Activated CD8-positive, alpha-beta memory T cell treated with anti-CD3 and anti-CD28 coated beads, Interleukin-2, amount 50 U/mL, for 1 hour (primary cell): Measurements from ENCODE around the gene S100A16.
A peak's percentile ranks its signal among the peaks of the same experiment; 100 is the strongest.

Experiments
- DNase-seq: peaks from one replicate; pipeline ENCODE4 v3.0.0-alpha.2; 2020; ENCODE audit errors: extremely low read depth

S100A16 gene

DNA sequence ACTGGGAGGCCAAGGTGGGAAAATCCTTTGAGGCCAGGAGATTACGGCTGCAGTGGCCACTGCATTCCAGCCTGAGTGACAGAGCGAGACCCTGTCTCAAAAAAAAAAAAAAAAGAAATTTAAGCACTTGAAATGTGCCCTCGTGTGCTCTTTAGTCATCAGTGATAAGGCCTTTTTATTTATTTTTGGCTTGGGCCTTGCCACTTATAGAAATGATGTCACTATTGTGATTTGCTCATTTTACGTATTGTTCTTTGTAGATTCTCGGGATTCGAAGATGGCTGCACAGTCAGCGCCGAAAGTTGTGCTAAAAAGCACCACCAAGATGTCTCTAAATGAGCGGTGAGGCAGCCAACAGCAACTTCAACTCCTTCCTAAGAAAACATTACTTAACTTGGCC lies 23.4 kb upstream of the S100A16 start:
- DNase-seq, result no peak

DNA sequence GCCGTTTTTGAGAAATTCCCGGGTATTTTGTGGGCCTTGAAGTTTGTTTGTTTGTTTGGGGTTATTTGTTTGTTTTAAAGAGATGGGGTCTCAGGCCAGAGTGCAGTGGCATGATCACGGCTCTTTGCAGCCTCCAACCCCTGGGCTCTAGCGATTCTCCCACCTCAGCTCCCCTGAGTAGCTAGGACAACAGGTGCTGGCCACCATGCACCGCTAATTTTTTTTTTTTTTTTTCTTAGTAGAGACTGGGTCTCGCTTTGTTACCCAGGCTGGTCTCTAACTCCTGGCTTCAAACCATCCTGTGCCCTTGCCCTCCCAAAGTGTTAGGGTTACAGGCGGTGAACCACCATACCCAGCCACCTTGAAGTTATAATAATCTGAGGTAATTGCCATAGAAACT lies 22.9 kb upstream of the S100A16 start:
- DNase-seq, result no peak

DNA sequence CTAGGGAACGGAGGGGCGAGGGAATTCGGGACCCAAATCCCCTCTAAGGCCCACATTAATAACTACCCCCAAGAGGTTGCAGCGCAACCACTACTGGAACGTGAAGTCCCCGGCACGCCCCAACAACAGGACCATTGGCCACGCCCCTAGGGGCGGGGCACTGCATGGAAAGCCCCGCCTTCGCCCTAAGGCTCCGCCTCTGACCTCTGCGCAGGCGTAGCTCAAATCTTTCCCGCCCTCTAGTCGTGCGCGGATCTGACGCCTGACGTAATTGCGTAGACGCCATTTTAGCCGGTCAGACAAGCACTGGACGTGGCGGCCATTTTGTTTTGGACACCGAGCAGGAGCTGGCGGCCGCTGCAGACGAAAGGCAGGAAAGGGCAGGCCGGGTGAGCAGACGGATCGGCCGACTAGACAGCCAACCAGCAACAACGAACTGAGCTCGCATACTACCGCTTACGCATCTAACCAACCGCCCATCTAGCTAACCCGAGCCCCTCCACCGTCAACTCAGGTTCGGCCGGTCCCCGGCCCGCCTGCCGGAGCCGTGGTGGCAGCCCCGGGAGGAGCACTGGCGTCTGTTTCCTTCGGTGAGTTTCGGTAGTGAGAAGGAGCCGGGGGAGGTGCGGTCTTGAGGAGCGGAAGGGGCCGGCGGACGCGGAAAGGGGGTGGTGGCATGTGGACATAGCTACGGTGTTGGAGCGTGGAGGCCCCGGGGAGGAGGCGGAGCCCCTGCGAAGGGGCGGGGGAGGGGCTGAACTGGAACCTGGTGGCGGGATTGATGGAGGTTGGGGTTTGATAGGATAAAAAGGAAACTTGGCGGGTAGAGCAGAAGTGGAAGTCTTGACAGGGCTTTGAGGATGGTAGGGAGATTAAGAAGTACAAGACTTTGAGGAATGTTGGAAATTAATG lies 21.1 kb upstream of the S100A16 start, which contains the start of gene CHTOP:
TSS of gene CHTOP (plus strand) at position 313 of the 912 bp plus-strand sequence. CDS start 2,523 bp downstream, outside the sequence.
- DNase-seq, result peak; percentile 89

DNA sequence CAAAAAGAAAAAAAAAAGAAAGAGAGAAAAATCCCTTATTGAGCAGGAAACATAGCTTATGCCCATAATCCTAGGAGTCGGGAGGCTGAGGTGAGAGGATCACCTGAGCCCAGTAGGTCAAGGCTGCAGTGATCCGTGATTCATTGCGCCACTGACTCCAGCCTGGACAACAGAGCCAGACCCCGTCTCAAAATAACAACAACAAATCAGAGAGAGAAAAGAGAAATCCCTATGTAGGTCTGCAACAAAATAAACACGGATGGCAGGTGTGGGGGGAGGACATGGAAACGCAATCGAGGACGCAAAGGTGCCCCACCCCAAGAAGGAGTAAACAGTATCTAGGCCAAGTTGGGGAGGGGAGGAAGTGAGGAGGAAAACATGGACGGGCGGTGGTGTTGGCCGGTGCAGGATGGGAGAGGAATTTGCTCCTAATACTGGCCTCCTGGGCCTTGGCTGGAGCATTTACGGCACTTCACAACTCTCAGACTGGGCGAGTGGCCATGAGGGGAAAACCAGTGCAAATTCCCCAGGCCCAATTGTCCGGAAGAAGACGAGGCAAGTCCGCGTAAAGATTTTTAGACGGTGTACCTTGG lies 20.3 kb upstream of the S100A16 start:
- no peak for DNase-seq

DNA sequence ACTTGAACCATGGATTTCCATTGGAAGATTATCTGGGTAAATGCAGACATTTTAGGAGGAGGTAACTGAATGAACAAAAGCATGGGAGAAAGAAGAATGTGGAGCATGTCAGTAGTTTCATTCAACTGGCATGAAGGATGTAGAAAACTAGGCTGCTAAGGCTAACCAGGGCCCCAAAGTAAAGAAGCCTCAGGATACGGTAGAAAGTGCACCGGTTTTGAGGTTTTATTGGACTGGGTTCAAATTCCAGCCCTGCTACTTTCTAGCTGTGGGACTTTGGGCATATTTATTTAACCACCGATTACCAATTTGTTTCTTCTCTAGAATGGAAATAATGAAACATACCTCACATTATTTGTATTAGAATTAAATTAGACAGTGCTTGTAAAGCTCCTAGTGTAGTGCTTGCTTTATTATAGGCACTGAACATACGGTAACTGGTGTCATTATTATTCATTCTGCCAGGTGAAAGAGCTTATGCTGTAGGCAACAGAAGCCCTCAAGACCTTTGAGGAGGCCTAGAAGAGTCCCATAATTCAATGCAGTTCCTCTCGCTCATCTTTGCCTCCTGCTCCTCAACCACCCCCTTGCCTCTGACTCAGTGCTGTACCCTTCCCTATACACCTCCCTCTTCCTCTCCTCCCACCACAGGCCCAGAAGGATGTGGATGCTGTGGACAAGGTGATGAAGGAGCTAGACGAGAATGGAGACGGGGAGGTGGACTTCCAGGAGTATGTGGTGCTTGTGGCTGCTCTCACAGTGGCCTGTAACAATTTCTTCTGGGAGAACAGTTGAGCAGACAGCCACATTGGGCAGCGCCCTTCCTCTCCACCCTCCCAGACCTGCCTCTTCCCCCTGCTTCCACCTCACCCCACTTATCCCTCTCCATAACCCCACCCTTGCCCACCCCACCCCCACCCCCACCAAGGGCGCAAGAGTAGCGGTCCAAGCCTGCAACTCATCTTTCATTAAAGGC lies 18.4 kb upstream of the S100A16 start:
- DNase-seq, result no peak

DNA sequence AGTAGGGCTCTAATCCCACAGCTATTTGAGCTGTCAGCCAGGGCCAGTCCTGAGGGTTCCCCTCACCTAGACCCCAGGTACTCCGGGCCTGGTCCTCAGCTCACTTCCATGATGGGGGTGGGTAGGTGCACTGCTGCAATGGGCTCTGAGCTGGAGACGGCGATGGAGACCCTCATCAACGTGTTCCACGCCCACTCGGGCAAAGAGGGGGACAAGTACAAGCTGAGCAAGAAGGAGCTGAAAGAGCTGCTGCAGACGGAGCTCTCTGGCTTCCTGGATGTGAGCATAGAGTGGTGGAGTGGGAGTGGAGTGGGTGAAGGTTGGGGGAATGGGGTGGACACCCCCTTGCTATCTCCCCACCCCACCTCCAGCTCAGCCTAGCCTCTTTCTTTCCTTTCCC lies 17.4 kb upstream of the S100A16 start:
- no peak for DNase-seq

DNA sequence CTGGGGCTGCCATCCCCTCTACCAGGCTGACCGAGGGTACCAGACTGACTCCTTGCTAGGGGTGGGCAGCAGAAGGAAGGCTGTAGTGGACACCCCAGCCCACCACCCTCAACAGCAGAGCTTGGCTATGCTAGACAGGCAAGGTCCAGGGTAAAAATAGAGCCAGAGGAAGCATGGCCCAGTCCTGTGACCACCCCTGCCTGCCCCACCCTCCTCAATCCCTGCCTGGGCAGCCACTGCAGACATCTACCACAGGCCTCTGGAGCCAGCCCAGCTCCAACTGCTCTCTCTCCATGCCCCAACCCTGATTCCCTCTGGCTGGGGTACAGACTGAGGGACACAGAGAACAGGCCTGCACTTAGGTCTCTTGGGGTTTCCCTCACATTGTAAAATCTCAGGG lies 17.0 kb upstream of the S100A16 start:
- DNase-seq, result no peak

DNA sequence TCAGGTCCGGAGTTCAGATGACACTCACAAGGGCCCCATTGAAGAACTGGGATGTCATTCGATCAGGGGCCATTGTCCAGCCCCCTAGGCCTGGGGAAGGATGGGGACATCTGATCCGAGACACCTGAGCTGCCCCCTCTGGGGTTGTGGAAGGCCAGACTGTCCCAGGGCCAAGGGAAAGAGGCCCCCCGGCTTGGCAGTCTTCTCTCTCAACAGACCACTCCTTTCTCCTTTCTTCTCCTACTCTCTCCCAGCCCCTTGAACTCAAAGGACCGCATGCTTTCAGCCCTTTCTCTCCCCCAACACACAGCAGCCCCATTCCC lies 16.4 kb upstream of the S100A16 start:
- no peak for DNase-seq

DNA sequence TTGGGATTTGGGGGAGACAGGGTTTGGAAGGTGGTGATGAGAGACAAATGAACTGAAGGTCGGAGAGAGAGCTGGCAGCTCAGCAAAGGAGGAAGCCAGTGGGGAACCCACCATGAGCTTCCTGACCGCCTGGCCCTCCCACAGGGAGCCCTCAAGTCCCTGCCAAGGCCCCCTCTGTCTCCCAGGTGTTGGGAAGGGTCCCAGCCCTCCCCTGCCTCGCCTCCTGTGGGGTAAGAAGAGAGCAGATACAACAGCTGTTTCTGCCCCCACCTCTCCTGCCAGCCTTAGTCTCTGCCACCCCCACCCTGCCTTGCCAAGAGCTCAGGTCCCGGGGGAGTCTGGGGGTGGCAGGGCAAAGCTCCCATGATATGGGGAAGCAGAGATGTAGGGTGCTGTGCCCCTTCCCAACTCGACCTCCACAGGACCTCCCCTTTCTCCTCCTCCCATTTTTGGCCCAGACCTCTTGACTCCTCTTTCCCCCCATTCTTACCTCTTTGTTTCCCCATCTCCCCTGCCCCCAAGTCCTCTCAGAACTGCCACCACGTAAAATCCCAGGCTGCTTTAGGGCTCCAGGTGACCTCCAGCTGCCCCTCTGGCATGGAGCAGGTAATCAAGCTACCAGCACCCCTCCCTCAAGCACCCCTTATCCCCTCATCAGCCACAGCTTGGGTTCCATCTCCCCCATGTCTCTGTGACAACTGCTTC lies 15.9 kb upstream of the S100A16 start:
- DNase-seq, result no peak

DNA sequence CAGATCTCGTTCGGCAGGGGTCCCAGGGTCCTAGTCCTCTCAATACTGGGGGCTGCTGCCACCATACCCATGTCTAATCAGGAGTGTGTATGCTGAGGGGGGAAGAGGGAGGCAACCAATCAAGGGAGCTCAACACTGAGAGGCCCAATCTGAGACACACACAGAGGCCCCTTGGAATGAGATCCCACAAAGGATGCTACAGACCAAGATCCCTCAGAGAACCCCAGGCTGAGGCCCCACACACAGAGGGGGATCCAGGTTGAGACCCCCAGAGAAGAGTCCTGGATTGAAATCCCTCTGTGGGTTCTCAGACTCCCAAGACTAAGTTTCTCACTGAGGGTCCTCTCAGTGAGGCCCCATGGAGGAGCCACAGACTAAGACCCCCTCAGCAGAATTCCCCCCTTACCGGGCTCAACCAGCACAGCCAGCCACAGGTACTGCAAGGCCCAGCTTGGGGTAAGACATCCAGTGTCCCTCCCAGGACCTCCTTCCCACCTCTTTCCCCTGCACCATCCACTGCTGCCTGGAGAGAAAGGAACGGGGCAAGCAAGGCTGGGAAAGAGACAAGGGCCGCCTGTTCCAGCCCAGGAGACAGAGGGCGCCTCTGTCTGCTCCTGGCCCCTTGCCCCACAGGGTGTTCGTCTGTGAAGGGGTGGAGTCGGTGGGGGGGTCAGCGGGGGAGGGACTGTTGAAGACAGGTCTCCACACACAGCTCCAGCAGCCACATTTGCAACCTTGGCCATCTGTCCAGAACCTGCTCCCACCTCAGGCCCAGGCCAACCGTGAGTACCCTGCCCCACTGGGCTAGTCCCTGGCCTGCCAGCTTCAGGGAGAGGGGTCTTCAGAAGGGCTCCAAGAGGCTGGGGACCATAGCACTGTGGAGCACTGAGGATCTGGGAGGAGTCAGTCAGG lies 15.0 kb upstream of the S100A16 start, which contains the start of gene S100A1:
TSS of gene S100A1 (plus strand) at position 720 of the 912 bp plus-strand sequence. CDS start 2,088 bp downstream, outside the sequence.
- no peak for DNase-seq

DNA sequence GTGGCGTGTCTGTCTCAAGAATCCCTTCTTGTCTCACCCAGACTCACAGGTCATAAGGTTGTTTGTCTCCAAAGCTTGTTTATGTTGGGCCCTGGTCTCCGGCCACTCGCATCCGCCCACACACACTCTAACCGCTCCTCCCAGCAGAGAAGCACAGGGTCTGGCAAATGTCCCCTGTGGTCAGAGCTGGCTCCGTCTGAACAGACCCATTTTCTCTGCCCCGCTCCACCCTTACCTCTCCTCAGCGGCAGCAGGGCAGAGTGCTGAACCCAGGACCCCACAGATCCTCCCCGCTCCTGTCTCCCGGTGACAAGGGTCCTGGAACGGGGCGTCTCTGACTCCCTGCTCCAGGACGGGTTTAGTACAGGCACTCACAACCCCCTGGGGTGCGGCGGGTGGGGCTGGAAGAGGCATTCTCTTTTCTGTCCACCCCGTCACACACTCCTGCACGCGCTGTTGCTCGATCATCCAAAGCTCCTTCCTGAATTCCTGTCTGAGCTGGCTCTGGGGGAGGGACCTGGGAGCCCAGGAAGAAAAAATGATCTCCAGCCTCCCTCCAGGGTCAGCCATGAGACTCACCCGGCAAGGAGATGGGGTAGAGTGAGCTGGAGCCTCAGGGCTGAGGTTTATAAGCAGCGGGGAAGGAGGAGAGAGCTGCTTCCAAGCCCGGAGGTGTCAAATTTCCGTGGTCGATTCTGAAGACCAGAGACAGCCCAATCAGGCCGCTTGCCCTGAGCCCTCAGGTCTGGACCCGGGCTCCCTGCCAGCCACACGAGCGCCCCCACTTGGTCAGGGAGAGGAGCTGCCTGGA lies 14.2 kb upstream of the S100A16 start, which contains the start of gene S100A13:
TSS of gene S100A13 (minus strand) at position 602 of the 811 bp plus-strand sequence. CDS start 1,033 bp downstream, outside the sequence.
- no peak for DNase-seq

DNA sequence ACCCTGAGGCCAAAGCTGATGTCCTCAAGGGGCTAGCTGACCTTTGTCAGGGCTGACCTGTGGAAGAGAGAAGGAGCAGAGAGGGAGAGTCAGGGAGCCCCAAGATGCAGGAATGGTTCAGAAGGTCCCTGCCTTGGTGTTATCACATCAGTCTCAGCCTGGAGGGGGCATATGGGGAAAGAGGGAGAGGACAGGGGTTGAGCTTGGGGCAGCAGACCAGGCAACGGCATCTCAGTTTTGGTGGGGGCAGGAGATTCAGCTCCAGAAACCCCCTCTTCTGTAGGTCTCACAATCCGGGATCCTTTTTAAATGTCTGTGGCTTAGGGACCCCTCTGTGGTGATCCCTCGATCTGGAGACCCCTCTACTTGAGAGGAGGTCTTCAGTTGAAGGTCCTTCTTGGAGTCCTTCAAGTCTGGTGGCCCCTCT lies 13.6 kb upstream of the S100A16 start:
- DNase-seq, result no peak

DNA sequence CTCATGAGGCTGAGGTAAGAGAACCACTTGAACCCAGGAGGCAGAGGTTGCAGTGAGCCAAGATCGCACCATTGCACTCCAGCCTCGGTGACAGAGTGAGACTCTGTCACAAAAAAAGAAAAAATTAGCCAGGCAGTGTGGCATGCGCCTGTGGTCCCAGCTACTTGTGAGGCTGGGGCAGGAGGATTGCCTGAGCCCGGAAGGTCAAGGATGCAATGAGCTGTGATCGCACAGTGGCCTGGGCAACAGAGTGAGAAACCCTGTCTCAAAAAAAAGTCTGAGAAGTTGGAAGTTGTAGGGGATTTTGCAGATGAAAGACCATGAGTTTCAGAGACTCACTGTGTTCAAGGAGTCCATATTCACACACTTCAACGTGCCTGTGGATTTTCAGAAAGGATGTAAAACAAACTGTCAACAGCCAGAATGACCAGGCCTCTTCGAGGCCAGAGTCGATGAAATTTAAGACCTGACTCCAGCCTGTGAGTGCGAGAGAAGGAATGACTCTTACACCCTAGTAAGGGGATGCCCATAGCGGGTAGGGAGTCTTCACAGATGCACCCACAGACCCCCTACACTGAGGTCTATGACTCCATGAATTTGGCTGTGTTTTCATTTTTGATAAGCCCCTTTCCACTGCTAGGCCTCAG lies 12.2 kb upstream of the S100A16 start:
- DNase-seq, result no peak

DNA sequence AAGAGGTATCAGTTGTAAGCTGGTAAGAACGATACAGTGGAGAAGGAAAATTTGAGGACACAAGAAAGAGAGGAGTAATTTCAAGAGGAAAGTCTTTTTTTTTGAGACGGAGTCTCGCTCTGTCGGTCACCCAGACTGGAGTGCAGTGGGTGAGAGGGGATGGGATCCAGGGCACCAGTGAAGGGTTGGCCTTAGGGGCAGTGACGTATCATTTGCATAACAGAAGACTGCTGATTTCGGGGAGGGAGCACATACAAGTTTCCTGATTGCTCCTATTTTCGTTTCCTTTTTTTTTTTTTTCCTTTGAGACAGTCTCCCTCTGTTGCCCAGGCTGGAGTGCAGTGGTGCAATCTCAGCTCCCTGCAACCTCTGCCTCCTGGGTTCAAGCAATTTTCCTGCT lies 10.2 kb upstream of the S100A16 start:
- no peak for DNase-seq

DNA sequence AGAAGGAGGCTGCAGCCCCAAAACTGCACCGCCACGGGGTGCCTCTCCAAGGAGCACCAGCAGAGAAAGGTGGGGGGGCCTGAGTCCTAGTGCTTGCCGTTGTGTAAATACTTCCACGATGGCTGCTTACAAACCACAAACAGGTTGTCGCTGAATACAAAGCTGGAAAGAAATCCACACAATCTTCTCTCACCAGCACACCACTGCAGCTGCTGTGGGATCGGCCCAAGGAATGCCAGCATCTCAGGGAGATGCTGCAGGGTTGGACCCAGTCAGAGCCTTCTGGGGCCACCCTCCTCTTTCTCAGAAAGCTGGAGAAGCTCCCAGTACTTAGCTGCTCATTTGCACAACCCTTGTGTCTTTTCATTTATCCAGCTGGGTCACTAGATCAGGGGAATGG lies 6.2 kb upstream of the S100A16 start:
- no peak for DNase-seq

DNA sequence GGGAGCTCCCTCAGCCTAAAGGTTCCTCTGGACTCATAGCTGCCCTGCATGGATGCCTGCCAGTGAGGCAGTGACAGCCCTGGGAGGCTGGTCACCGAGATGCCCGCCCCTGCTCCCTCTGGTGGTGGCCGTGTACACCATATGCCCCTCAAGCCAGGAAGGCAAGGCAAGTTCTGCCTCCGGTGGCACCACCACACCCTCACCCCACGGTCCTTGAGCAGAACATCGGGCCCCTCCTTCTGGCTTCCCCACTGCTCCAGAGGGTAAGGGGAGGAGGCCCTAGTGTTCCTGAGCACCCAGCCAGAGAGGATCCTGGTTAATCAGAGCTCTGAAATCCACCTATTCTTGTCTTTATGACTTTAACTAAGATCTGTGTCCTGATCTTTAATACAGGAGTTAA lies 4.7 kb upstream of the S100A16 start:
- DNase-seq, result no peak

DNA sequence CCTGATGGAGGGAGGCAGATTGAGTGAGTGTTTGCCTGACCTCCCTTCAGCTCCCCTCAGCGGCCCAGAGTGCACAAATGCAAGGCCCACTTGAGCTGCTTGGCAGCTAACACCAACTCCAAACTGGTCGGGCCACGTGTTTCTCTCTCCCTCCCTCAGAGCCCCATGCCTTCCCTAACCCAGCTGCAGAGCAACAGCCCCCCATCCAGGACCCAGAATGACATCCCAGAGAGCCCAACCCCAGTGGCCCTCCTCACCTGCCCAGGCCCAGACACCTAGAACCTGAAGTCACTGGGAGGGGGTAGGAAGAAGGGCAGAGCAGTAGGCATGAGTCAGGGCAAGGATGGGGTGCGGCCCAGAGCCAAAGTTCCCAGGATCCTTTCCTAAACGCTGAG lies 4.0 kb upstream of the S100A16 start:
- DNase-seq, result no peak

DNA sequence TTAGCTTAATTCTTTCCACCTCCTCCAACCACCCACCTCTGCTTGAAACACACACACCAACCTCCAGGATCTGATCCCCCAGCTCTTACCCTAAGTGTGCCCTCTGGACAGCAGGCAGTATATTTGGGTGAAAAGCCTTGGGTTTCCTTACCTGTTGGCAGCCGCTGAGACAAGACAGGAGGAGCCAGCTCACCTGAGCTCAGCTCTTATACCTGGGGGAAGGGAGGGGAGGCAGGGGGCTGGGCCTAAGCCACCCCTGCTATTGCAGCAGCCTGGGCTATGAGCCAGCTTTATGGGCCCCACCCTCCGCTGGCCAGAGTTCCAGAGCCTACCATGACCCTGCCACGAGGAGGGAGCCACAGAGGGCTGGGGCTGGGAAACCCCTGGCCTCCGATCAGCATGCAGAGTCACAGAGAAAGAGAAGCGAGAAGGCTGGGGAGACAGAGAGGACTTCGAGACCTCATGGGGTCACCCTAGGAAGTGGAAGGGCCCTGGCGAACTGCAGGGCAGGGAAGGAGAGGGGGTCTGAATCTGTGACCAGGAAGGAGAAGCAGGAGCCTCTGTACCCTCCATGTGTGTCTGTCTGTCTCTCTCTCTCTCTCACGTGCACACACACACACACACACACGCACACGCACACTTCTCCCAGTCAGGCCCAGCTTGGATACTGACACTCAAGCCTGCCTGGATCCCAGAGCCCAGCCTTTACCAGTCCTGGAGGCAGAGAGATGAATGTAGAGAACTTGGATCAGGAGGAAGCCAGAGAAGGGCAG lies 3.4 kb upstream of the S100A16 start, which contains the start of gene S100A14:
TSS of gene S100A14 (minus strand) at position 182 of the 773 bp plus-strand sequence. CDS start 467 bp downstream, outside the sequence.
- DNase-seq, result no peak
